Dermis blood vessel endothelial cell (primary cell): ENCODE results near the gene LACTB. TPM values are rescaled to one million over a fixed set of nuclear protein-coding genes. Genes with fewer than 3 reads are reported as not detected.
"Not testable (repeated sequence)": the region's sequence is repeated elsewhere in the genome, so short reads cannot be mapped to it uniquely, and the experiment has no call there.

ENCODE experiments used
- DNase-seq: peaks from one replicate; pipeline ENCODE4 v3.0.0; 2010
- total RNA-seq: library from RNA; depleted of rRNA; stranded (reverse); fragments of >200 nt; gene quantifications from 2 replicates; pipeline ENCODE4 v1.2.3, GENCODE V29; 2014

Gene LACTB
- total RNA-seq, 1 donor from 2014 or later = 45.1 TPM

DNA sequence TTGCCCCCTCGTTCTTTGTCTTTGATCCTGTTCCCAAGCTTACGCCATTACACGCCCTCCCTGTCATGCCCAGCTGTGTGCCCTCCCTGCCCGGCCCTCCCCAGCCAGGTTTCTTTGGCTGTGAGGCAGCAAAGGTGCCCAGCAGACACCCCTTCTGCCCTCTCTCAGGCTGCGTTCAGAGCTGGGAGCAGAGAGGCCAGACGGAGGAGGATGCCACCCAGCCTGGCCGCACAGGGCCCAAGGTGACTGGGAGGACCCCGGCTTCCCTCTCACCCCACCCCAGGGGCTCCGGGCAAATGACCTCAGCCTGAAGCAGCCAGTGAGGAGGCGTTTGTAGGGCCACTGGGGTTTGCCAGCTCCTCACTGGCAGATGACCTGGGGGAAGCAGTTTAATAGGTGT is 30.8 kb upstream of the LACTB start:
- DNase-seq = no peak

DNA sequence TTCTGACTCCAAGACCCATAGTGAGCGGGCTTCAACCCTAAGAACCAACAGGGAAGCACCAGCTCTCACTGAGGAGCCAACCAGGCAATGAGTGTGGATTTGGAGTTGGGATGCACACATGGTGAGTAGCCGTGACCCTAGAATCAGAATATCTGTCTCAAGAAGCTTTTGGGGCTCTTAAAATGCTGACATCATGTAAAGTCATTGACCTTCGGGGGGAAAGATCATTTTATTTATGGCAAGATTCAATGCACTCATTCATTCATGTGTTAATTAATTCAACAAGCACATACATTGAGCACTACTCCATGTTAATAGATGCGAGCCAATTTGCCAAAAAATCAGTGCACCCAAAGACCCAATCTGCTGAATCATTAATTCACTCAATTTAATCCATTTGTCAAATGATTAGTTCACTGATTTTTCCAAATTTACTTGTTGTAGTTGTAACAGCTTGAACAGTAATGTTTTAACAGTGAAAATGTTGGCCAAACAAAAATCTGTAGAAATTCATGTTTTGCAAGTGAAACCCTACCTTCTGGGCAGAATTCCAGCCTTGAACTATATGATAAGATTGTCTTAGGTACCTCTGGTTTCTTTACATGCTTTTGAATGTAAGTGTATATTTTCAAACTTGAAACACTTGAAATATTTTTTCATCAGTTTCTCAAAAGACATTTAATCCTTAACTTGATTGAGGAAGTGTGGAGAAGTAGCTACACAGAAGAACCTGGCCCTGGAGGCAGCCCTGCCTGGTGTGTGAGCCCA is 29.8 kb upstream of the LACTB start:
- no peak for DNase-seq

DNA sequence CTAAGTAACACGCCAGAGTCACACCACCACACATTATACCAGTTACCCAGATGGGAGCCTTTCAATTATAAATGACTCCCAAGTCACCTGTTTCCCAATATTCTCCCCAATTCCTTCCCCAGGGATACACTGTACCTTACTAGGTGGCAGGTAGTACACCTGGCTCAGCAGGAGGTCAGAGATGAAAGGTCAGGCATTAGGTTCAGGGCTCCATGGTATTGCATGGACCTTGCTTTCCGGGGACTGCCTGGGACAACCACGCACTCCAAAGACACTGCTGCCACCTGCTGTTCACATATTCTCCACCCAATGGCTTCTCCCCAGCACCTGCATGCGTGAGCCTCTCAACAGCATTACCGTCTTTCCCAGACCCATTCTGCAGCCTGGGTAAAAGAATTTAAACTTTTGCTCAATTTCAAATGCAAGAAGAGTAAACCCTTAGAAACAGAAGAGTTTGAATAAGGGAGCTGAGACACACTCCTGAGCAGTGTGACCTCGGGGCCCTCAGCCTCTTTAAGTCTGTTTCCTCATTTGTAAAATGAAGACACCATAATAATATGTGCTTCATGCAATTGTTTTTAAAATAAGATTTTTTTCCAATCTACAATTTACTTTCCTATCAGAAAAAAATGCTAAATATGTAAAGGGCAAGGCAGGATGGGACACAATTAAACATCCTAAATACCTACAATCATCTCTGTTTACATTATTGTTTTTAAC is 28.0 kb upstream of the LACTB start:
- peak; percentile 87 for DNase-seq

DNA sequence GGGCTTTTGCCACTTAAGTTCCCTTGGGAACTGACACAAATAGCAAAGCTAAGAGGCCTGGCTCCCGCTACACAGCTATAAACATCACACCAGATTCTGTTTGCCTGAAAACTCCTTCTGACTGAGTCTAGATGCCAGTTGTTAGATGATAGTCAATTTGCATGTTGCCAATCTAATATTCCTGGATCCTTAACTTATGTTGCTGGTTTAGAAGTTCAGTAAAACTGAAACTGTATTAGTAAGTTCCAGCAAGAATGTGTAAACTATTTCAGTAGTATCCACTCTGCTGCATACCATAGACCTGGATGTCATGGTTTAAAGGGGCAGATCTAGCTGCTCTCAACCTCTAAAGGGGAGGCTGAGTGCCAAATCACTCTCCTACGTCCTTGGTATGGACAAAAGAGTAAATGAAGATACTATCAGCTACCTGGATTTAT is 27.1 kb upstream of the LACTB start:
- no peak for DNase-seq

DNA sequence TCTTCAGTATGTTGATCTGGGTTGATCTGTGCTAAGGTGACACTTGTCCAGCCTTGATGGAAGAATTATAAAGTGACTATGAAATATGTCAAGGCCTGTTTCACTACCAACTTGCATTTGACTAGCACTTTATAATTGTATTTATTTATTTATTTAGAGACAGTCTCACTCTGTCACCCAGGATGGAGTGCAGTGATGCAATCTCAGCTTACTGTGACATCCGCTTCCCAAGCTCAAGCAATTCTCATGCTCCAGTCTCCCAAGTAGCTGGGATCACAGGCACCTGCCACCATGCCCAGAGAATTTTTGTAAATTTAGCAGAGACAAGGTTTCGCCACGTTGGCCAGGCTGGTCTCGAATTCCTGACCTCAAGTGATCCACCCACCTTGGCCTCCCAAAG is 25.5 kb upstream of the LACTB start:
- DNase-seq = no peak

DNA sequence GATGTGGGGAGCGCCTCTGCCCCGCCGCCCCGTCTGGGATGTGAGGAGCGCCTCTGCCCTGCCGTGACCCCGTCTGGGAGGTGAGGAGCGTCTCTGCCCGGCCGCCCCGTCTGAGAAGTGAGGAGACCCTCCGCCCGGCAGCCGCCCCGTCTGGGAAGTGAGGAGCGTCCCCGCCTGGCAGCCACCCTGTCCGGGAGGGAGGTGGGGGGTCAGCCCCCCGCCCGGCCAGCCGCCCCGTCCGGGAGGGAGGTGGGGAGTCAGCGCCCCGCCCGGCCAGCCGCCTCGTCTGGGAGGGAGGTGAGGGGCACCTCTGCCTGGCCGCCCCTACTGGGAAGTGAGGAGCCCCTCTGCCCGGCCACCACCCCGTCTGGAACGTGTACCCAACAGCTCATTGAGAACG is 22.8 kb upstream of the LACTB start:
- not testable (repeated sequence) for DNase-seq

DNA sequence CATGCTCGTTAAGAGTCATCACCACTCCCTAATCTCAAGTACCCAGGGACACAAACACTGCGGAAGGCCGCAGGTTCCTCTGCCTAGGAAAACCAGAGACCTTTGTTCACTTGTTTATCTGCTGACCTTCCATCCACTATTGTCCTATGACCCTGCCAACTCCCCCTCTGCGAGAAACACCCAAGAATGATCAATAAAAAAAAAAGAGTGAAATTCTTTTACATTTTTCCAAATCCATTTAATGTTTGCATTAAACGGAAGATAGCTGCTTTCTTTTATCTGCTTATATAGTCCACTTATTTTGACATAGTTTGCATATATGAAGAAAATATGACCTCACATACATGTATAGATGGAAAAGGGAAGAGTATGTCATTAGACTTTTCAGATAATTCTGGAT is 22.1 kb upstream of the LACTB start:
- DNase-seq = not testable (repeated sequence)

DNA sequence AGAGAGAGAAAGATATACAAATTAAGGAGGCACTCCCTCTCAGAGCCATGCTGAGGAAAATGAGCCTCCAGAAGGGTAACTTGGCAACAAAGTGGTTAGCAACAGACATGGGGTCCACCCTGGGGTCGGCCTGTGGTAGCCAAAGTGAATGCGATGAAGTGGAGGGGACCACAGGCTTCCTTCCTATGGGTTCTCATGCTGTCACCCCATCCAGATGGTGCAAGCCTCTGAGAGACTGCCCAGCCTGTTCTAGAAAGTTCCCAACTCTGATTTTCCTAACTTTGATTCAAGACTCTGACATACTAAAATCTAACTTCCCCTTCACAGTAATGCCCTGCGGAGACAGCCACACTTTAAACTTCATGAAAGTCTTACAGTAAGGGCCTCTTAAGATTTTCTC is 18.2 kb upstream of the LACTB start:
- no peak for DNase-seq

DNA sequence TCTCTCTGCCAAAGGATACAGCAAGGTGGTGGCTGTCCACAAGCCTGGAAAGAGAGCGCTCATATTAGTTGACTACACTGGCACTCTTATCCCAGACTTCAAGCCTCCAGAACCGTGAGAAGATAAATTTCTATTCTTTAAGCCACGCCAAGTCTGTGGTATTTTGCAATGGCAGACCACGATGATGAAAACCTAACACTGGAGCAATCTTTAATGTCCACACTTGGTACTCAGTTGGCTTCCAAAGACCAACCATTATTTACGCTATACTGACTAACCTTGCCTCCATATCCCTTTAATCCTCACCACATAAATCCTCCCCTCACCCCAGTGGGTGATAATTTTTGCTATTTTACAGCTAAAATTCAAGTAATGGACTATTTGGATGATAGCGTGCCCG is 16.9 kb upstream of the LACTB start:
- no peak for DNase-seq

DNA sequence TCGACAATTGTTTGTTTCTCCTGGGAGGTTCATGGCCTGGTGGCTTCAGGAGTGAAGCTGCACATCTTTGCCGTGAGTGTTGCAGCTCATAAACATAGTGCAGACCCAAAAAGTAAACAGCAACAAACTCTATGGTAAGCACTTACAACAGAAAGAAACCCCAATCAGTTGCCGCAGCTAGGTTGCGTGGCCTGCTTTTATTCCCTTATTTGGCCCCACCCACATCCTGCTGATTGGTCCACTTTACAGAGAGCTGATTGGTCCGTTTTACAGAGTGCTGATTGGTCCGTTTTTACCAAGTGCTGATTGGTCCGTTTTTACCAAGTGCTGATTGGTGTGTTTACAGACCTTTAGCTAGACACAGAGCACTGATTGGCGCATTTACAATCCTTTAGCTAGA is 16.3 kb upstream of the LACTB start:
- not testable (repeated sequence) for DNase-seq

DNA sequence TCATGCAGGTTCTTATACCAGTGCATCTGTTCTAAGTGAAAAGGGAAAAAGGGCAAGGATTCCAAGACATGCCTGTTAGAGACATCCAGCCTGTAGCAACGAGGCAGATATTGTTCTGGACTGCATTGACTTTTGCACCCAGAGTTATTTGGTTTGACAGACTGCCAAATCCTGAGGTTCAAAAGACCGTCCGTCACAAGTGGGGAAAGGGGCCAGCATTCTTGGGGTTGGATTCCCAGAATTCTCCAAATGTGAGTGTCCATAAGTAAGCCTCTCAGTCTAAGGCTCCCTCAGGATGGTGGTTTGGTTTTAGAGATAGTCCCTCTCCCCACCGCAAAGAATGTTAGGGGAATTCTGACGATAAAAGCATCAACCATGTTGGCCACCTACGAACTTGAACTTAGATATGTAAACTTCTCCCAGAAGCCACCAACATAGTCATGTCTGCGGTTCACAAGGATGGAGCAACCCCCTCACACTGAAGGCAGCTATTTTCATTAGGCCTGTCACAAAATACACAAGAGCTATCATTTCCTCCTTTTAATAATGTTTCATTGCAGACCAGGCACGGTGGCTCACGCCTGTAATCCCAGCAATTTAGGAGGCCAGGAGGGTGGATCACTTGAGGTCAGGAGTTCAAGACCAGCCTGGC is 13.6 kb upstream of the LACTB start:
- peak; percentile 73 for DNase-seq

DNA sequence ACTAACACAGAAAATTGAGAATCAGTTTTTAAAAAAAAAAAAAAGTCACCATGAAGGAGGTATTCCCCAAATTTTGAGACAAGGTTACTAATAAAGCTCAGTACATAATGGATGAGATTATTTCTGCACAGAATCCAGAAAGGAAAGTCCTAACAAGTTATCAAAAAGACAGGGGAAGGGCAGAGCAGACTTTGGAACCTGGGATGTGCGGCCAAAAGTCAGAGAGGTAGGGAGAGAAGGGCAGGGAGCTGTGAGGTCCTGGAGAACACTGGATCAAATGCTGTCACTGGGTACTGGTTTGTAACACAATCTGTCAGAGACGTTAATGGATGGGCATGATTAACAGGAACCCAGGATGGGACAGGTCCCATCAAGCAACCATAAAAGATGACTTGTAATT is 12.2 kb upstream of the LACTB start:
- DNase-seq = no peak

DNA sequence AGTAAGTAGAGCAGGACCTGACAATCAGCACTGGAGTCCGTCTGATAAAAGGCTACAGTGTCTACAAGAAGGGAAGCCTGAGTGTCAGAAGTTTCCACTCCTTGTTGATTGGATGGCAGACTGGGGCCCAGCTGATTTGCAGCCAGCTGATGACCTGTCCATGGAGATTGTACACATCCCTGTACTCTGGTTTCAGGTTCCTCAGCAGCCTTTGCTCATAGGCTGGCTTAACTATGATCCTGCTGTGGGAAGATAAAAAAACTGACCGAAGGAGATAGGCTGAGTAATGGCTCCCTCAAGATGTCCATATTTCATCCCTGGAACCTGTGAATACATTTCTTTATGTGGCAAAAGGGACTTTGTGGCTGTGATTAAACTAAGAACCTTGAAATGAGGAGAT is 11.7 kb upstream of the LACTB start:
- no peak for DNase-seq

DNA sequence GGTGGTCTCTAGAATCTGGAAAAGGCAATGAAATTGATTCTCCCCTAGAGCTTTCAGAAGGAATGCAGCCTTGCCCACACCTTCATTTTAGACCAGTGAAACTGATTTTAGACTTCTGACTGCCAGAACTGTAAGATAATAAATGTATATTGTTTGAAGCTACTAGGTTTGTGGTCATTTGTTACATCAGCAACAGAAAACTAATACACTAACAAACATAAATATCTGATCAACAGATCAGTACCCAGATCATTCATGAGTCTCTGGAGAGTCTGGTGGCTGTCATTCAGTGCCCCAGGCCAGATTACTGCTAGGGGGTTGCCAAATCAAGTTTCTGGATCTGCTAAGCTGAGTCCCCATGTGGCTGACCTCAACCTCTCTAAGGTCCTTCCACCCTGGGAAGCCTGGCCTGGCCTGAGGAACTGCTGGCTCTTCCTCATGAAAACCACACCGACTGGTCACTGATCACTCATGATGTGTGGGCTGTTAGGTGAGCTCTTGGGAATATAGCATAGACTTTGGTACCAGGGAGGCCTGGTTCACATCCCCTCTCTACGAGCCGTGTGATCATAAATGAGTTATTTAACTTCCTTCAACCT is 11.1 kb upstream of the LACTB start:
- no peak for DNase-seq

DNA sequence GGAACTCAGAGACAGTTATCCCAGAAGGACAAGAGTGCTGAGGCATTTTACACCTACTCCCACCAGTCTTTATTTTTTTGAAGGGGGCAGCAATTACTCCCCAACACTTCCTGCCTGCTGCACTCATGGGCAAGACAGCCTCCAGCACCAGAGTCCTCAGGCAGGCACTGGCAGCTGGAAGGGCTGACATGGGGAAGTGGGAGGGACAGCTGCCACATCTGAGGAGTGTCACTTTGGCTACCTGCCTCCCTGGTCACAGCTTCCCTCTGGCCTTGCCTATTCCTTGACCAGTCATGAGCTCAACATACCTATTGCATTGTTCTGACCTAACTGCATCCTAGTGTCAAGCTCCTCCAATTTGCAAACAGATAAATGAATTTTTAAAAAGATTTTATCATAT is 10.2 kb upstream of the LACTB start:
- DNase-seq = no peak

DNA sequence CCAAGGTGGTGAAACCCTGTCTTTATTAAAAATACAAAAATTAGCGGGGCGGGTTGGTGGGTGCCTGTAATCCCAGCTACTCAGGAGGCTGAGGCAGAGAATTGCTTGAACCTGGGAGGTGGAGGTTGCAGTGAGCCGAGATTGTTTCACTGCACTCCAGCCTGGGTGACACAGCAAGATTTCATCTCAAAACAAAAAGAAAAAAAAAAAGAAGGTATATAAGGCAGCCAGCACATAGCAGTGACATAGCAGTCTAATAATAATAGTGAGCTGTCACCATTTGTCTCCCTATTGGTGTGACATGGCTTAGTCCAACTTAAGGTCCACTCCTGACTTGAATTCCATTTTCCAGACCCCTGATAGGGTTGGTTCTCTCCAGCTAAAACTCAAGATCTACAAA is 8.8 kb upstream of the LACTB start:
- DNase-seq = no peak

DNA sequence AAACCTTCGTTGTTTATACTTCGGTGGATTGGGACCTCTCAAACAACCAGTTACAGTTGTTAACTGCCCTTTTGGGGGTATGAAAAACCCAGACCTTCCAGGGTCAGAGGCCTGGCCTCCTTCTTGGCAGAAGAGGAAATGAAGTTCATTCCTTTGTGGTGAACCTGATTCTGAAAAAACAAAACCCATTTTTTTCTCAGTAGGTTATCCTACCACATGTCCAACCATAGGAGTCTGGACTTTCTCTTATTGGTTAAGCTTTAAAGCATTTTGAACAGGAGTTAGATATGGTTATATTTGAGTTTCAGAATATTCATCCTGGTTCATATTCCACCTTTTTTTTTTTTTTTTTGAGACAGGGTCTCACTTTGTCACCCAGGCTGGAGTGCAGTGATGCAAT is 7.2 kb upstream of the LACTB start:
- peak; percentile 32 for DNase-seq

DNA sequence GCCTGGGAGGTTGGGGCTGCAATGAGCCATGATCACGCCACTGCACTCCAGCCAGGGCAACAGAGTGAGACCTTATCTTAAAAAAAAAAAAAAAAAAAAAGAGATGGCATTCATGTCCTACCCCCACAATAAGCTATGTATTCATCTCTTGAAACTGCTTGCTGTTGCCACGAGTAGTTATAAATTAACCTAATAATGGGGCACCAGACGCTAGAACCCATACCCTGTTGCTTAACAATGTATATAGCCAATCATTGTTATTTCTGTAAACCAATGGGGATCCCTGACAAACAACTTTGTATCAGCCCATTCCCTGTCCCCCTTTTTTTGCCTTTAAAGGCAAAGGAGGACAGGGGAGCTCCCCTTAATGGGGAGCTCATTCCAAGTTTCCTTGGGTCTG is 2.8 kb upstream of the LACTB start:
- no peak for DNase-seq

DNA sequence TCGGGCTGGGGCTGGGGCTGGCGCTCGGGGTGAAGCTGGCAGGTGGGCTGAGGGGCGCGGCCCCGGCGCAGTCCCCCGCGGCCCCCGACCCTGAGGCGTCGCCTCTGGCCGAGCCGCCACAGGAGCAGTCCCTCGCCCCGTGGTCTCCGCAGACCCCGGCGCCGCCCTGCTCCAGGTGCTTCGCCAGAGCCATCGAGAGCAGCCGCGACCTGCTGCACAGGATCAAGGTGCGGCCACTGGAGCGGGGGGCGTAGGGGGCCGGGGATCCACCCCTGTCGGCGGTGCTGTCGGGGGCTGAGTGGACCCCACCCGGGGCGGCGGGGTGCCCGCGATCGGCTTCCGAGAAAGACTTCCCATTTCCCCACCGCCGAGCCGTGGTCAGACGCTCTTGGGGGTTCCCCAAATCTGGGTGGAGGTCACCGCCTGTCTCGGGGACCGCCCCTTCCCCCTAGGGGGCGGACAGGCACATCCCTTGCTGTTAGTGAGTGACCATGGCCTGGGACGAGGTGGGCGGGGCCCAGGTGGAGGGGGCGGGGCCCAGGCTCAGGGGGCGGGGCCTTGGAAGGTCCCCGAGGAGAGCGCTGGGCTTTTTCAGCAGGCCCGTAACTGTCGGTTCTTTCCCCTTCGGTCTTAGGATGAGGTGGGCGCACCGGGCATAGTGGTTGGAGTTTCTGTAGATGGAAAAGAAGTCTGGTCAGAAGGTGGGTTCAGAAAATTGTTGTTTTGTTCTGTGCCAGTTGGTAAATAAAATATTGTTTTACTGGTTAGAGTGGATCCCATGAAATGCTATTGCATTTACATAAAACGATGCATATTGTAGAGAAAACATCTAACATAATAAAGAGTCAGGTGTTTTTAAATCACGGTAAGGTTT is 578 bp downstream of the LACTB start:
- peak; percentile 85 for DNase-seq

DNA sequence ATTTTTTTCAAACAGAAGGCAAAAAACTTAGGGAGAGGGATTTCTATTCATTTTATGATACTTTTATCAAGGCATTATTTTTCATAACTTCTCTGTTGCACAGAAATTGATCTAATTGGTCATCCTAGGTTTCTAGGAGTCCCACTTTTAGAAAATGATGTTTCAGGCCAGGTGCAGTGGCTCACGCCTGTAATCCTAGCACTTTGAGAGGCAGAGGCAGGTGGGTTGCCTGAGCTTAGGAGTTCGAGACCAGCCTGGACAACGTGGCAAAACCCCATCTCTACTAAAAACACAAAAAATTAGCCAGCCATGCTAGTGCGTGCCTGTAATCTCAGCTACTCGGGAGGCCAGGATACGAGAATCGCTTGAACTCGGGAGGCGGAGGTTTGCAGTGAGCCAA is 2.8 kb downstream of the LACTB start:
- no peak for DNase-seq

DNA sequence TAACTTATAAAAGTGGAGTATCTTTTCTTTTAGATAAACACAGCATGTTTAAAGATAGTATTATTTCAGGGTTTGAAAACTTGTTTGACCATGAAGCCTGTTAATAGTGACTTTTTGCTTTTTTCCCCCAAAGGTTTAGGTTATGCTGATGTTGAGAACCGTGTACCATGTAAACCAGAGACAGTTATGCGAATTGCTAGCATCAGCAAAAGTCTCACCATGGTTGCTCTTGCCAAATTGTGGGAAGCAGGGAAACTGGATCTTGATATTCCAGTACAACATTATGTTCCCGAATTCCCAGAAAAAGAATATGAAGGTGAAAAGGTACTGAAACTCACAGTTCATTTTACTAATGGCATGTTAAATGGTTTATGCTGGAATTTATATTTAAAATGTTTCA is 5.1 kb downstream of the LACTB start:
- DNase-seq = no peak

DNA sequence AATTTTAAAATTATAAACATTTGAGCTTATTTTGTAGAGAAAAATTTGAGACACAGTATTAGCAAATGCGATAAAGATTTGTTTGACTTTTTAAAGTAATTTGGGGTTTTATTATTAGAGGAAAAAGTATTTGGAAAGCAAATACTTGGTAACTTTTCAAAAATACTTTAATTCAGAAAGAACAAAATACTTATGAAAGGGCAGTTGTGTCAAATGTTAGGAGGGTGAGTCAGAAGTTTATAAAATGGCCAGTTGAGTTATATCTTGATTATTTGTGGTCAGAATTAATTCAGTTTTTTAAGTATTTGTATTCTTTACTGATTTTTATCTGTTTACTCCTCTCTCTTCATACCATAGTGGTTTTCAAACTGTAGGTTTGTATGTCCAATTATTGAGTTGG is 12.1 kb downstream of the LACTB start:
- DNase-seq = peak; percentile 32
